AG09319 (cell line): ENCODE measurements around the gene KCND3.
A peak's percentile ranks its signal among the peaks of the same experiment; 100 is the strongest.

ENCODE experiments used
- DNase-seq: peaks from one replicate; pipeline ENCODE4 v3.0.0-alpha.2; 2010; ENCODE audit warnings: low read depth; ENCODE audit errors: extremely low read depth
- TF ChIP-seq, protein P1 (sequence below): IDR thresholded peaks from 2 replicates; pipeline ENCODE4 v1.5.1; 2011; ENCODE audit warnings: low read depth, mild to moderate bottlenecking, inconsistent platforms, low read length, moderate library complexity

Gene KCND3

DNA sequence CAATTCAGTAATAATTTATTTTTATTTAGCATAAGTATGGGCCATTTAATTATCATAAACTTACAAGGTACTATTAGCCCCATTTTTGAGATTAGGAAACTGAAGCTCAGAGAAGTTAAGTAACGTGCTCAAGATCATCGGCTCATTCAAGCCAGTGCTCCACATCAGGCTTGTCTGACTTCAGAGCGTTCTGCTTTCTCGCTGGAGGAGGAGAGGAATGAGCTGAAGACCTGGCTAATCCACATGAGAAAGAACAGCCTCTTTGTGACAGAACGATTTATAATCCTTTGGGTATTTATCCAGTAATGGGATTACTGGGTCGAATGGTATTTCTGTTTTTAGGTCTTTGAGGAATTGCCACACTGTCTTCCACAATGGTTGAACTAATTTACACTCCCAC lies 194.1 kb downstream of the KCND3 start:
- DNase-seq = no peak
- TF ChIP-seq, protein P1, sequence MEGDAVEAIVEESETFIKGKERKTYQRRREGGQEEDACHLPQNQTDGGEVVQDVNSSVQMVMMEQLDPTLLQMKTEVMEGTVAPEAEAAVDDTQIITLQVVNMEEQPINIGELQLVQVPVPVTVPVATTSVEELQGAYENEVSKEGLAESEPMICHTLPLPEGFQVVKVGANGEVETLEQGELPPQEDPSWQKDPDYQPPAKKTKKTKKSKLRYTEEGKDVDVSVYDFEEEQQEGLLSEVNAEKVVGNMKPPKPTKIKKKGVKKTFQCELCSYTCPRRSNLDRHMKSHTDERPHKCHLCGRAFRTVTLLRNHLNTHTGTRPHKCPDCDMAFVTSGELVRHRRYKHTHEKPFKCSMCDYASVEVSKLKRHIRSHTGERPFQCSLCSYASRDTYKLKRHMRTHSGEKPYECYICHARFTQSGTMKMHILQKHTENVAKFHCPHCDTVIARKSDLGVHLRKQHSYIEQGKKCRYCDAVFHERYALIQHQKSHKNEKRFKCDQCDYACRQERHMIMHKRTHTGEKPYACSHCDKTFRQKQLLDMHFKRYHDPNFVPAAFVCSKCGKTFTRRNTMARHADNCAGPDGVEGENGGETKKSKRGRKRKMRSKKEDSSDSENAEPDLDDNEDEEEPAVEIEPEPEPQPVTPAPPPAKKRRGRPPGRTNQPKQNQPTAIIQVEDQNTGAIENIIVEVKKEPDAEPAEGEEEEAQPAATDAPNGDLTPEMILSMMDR = no peak

DNA sequence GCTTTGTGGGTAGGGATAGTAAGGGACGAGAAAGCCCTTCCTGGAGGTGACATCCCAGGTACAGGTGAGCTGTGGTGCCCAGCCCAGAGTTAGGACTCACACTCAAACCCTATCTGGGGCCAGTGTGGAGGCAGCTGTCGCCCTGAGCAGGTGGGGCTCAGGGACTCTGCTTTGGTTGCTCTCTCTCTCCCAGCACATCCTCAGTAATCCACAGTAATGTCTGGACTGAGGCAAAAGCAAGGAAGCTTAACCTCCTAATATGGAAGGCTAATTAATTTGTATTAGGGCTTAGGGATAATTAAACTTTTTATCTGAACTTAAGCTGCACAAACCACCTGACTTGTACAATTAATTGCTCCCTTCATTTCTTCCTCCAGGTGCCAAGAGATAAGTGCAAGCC lies 195.5 kb downstream of the KCND3 start:
- TF ChIP-seq, protein P1 = no peak
- DNase-seq = no peak

DNA sequence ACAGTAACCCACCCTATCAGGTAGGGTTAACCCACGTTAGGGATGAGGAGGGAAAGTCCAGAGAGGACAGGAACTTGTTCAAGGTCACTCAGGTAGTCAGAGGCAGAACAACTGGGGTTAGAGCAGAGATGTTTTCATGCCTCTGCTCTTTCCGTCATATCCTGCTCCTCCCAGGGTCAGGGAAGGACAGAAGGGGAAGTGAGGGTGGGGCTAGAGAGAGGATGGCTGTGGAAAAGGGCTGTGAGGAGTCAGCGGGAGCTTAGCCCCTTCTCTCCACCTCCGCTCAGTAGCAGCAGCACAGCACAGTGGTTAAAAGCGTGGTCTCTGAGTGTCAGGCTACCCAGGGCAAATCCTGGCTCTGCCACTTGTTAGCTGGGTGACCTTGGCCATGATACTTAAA lies 197.2 kb downstream of the KCND3 start:
- DNase-seq = no peak

DNA sequence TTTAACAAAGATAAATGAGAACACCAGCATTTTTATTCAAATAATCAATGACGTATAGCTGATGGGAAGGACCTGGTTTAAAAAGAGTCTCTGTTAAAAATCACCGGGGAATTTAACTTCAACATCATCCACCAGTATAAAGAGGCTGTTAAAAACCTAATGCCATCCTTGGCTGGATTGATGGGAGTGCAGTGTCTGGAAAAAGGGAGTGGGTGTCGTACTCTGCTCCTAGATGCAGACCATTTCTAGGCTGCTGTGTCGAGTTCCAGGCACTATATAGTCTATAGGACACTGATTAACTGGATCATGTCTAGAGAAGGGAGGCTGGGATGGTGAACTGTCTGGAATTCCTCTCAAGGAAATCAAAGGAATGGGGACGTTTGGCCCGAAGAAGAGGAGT lies 197.7 kb downstream of the KCND3 start:
- TF ChIP-seq, protein P1 = no peak
- DNase-seq = no peak

More for the DNA sequence above, 197.2 kb downstream of the KCND3 start:
- TF ChIP-seq, protein P1 = no peak

DNA sequence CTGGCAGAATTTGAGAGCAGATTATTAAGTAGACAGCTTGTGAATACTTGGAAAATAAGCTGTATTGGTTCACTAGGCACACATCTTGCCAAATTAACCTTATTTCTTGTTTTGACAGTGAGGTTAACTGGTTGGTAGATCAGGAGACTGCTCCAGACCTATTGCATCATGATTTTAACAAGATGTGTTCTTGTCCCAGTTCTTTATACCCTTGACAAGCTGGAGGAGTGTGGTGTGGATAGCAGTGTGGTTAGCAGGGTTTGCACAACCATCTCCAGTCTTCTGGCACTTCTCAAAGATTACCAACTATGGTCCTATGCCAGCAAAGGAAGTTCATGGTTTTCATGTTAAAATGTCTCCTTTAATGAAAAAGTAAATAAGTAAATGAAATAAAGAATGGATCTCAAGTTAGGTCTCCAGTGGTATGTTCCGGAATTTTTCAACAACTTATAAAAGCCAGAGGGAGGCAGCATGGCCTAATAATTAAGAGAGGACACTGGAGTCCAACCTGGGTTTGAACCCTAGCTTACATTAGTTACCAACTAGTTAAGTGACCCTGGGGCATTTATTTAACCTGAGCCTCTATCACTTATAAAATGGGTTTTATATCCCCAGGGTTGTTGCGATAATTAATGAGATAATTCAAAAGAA lies 199.7 kb downstream of the KCND3 start:
- TF ChIP-seq, protein P1 = no peak; the same call in 1 of the 2 replicates
- peak; percentile 41 for DNase-seq

DNA sequence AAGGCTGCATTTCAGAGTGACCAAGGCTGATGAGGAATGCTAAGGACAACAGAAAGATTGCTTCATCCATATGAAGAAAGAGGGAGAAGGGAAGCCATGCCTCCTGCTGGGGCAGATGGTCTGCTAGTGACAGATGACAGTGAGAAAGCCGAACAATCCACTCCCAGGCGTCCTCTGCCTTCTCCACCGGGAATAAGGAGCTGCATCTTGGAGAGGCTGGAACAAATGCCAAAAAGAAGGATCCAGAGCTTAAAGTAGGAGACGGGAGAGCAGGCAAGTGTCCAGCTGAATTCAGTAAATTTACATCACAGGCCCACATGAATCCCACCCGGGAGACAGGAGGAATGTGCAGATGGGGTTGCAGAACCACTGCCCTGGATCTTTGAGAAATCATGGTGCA lies 200.3 kb downstream of the KCND3 start:
- TF ChIP-seq, protein P1 = no peak
- no peak for DNase-seq

DNA sequence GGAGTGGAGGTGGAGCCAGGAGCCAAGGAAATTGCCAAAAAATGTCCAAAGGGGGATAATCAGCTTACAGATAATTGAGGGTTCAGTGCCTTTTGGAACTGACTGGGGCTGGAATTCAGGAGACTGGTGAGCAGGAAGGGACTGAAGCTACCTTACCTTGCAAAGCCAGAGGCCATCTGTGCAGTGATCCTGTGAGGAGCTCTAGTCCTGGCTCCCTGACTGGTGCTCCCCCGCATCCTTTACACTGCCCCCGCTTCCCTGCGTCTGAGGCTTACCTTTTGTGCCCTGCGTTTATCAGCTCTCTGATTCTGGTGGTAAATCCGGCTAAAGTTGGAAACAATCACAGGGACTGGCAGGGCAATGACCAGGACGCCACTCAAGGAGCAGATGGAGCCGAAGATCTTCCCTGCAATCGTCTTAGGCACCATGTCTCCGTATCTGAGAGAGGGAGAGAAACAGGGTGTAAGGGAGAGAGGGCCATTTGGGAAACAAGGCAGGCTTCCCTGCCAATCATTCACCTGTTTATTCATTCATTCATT lies 202.7 kb downstream of the KCND3 start:
- no peak for DNase-seq
- TF ChIP-seq, protein P1 = no peak
